Sigmoid colon (tissue), 7 donors: ENCODE measurements around the gene CD93. TPM values are rescaled to one million over a fixed set of nuclear protein-coding genes. Genes with fewer than 3 reads are reported as not detected.

Experiments used
- DNase-seq: peaks from one replicate; pipeline ENCODE4 v3.0.0-alpha.2; 2019
- H3K27ac ChIP-seq, 4 donors: fragments of 200-600 bp; sonication (generic); one replicate each; pipeline ENCODE4 v1.5.1; 2016 to 2019; ENCODE audit warnings: mild to moderate bottlenecking in 1 of 4
- H3K27me3 ChIP-seq, 3 donors: fragments of 200-600 bp; sonication (generic); one replicate each; pipeline ENCODE4 v1.5.1; 2019; ENCODE audit warnings: mild to moderate bottlenecking in 1 of 3
- H3K36me3 ChIP-seq, 4 donors: fragments of 200-600 bp; sonication (generic); one replicate each; pipeline ENCODE4 v1.5.1; 2016 to 2019
- H3K4me1 ChIP-seq, 4 donors: fragments of 200-600 bp; sonication (generic); one replicate each; pipeline ENCODE4 v1.5.1; 2017 to 2019
- H3K4me3 ChIP-seq, 4 donors: fragments of 200-600 bp; sonication (generic); one replicate each; pipeline ENCODE4 v1.5.1; 2017 to 2019; ENCODE audit warnings: mild to moderate bottlenecking in 2 of 4, moderate library complexity in 1 of 4
- H3K9me3 ChIP-seq, 4 donors: fragments of 200-600 bp in 3 of 4; sonication (generic) in 3 of 4; one replicate each; pipeline versions ENCODE4 v1.5.1 to v1.6.1; 2013 to 2019
- CTCF ChIP-seq, 4 experiments: fragments of 450-650 bp in 3 of 4; fragments of 200-600 bp in 1 of 4; IDR thresholded peaks; one replicate each; pipeline ENCODE4 v1.5.1; 2016 to 2019; ENCODE audit warnings: antibody characterized with exemption in 4 of 4, mild to moderate bottlenecking in 3 of 4, moderate library complexity in 2 of 4
- EP300 ChIP-seq, 4 donors: sonication (generic); formaldehyde crosslinking; IDR thresholded peaks; one replicate each; pipeline ENCODE4 v1.6.1; 2017; ENCODE audit warnings: antibody characterized with exemption in 4 of 4
- POLR2A ChIP-seq, 2 donors: fragments of 450-650 bp; IDR thresholded peaks; one replicate each; pipeline ENCODE4 v1.6.1; 2016; ENCODE audit warnings: antibody characterized with exemption in 2 of 2, mild to moderate bottlenecking in 2 of 2, moderate library complexity in 2 of 2
- POLR2AphosphoS5 ChIP-seq, 4 donors: sonication (generic); formaldehyde crosslinking; IDR thresholded peaks; one replicate each; pipeline ENCODE4 v1.6.1; 2017; ENCODE audit warnings: antibody characterized with exemption in 4 of 4
- WGBS, 2 donors: extraction: QIAGEN DNeasy Blood & Tissue Kit; methylation state at CpG; one replicate each; pipeline ENCODE4 v1.1.7; 2013; 5-methylcytosine and 5-hydroxymethylcytosine counted together
- intact Hi-C: fragments of 100-400 bp; cut with DNase I; formaldehyde crosslinking; loops from one replicate; pipeline ENCODE4 v1.15.1; 2023
- polyA plus RNA-seq, 3 donors: library from polyadenylated mRNA; stranded (reverse); fragments of 200-250 nt; gene quantifications; one replicate each; pipeline ENCODE4 v1.2.3, GENCODE V29; 2013
- total RNA-seq, 4 donors: library from RNA; depleted of rRNA; stranded (reverse); fragments of >200 nt; gene quantifications; one replicate each; pipeline ENCODE4 v1.1.0, GENCODE V29; 2016
- donor health status: healthy with polysubstance abuse.
- donor health status: Bipolar disorder and iron deficiency.
- donor health status: healthy.

CD93 gene
- total and polyA plus RNA-seq, 7 donors = 1.8 to 27.2 (median 14.5) TPM

GRCh38 chr20:23032056-23032749 lies 53.9 kb downstream of the CD93 start:
- WGBS, 2 donors = 75 to 79% methylated on average over 6 of the region's 6 CpGs
- Histone ChIP-seq H3K36me3 (no peaks in the 10 kb centered on the region), H3K4me1 (no peaks in the 10 kb centered on the region), H3K27ac (no peak overlapping the region), H3K27me3 (peaks cover 8 to 46% (median 20%) of the 10 kb centered on the region in 3 donors), H3K9me3 (no peaks in the 10 kb centered on the region), H3K4me3 (no peak overlapping the region)
- no peak for DNase-seq
- TF ChIP-seq POLR2AphosphoS5 (IDR thresholded peaks at IDR 0.05) = no peak
- intact Hi-C loops = no loop called here

GRCh38 chr20:23031346-23031745 lies 54.8 kb downstream of the CD93 start:
- no peak overlapping the region for H3K27ac ChIP-seq
- H3K27me3 ChIP-seq = peaks cover 12 to 37% (median 14%) of the 10 kb centered on the region in 3 donors
- intact Hi-C loops = no loop called here
- 80 to 91% methylated on average over 6 of the region's 6 CpGs for WGBS, 2 donors
- TF ChIP-seq POLR2AphosphoS5 (IDR thresholded peaks at IDR 0.05) = no peak
- no peak for TF ChIP-seq CTCF (IDR thresholded peaks at IDR 0.05)
- no peak for TF ChIP-seq EP300 (IDR thresholded peaks at IDR 0.05)
- TF ChIP-seq POLR2A (IDR thresholded peaks at IDR 0.05) = no peak
- no peaks in the 10 kb centered on the region for H3K4me1 ChIP-seq
- no peaks in the 10 kb centered on the region for H3K9me3 ChIP-seq
- H3K36me3 ChIP-seq = no peaks in the 10 kb centered on the region
- H3K4me3 ChIP-seq = no peak overlapping the region
- no peak for DNase-seq

Other genes with a start within 250 kb of the CD93 start
- gene SSTR4, start 51.0 kb downstream of the CD93 start, total RNA-seq = not detected
- gene SSTR4, start 51.0 kb downstream of the CD93 start, polyA plus RNA-seq = under 1 TPM in 1 of 3 donors, not detected in 2; 0.04 TPM
- gene THBD, start 36.7 kb downstream of the CD93 start, total RNA-seq = 10 to 100 TPM in 3 of 4 donors, 1 to 10 TPM in 1; 8.6 to 26.6 (median 14.6) TPM
- gene THBD, start 36.7 kb downstream of the CD93 start, polyA plus RNA-seq = 1 to 10 TPM; 1.8 to 7.3 (median 3.2) TPM